Measurements from ENCODE around the gene HAGH.

GRCh38 chr16:1793578-1794220, 32.9 kb downstream of the HAGH start, which contains the start of gene IGFALS:
- TF ChIP-seq CTCF (optimal IDR thresholded peaks at IDR 0.05 in 1 of 3, IDR thresholded peaks at IDR 0.05 in 1 of 3, conservative IDR thresholded peaks at IDR 0.05 in 1 of 3; ENCODE audit: extremely low read depth in 1 of 3, insufficient read depth in 2 of 3, low read length in 3 of 3) = no peak
- no peak for TF ChIP-seq EZH2 (IDR thresholded peaks at IDR 0.05; ENCODE audit: low read length)
